ACC112 (cell line): Measurements from ENCODE around the gene SALL2.

Source experiments
- H2AFZ ChIP-seq: fragments of 200-600 bp; sonication (generic); one replicate; pipeline ENCODE4 v1.6.0; 2017; ENCODE audit warnings: antibody characterized with exemption, low read length; ENCODE audit not compliant: unreplicated experiment
- H3K27ac ChIP-seq: fragments of 200-600 bp; sonication (generic); 2 replicates; pipeline ENCODE4 v1.5.1; 2014; ENCODE audit warnings: low read depth, mild to moderate bottlenecking, antibody characterized with exemption, low read length, moderate library complexity
- H3K27me3 ChIP-seq: fragments of 200-600 bp; sonication (generic); 2 replicates; pipeline ENCODE4 v1.6.1; 2014; ENCODE audit warnings: mild to moderate bottlenecking, antibody characterized with exemption, low read length, moderate library complexity, mixed read lengths; ENCODE audit not compliant: insufficient read depth
- H3K36me3 ChIP-seq: fragments of 200-600 bp; sonication (generic); 2 replicates; pipeline ENCODE4 v1.6.1; 2016; ENCODE audit warnings: mild to moderate bottlenecking, antibody characterized with exemption, low read length, moderate library complexity, mixed read lengths; ENCODE audit not compliant: insufficient read depth
- H3K4me1 ChIP-seq: fragments of 200-600 bp; sonication (generic); one replicate; pipeline ENCODE4 v1.6.1; 2016; ENCODE audit warnings: low read length, mixed read lengths; ENCODE audit not compliant: insufficient read depth, unreplicated experiment, control insufficient read depth
- H3K4me3 ChIP-seq: fragments of 200-600 bp; sonication (generic); 2 replicates; pipeline ENCODE4 v1.5.1; 2014; ENCODE audit warnings: mild to moderate bottlenecking, low read depth, low read length
- H3K79me2 ChIP-seq: fragments of 200-600 bp; sonication (generic); one replicate; pipeline ENCODE4 v1.6.0; 2016; ENCODE audit warnings: low read length; ENCODE audit not compliant: control insufficient read depth, unreplicated experiment, insufficient read depth

The SALL2 gene

DNA sequence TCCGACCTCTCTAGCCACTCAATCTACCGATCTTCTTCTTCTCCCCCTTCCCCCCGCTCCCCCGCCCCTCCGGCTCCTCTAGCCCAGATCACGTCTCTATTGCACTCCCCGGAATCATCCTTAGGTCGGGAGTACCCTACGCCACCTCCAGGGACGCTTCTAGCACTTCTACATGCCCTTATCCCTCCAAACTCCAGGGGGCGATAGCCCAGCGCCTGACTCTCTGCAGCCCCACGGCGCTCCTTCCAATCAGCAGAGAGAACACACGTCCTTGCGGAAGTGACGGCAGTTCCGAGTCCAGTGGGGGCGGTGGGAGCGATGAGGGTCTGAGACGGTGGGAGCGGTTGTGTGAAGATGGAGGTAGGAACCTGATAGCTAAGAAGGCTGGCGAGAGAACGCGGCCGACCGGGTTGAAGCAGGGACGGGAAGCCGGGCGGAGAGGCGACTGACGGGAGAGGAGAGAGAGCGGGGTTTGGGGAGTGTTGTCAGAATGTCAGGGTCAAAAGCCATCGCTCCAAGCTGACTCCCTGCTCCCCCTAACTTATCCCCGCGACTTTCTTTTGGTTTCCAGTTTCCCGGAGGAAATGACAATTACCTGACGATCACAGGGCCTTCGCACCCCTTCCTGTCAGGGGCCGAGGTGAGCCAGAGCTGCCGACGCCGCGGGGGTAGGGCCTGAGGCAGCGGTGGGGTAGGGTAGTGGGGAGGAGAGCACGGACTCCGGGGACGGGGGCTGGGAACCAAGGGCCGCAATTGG, 49.0 kb downstream of the SALL2 start, which contains the start of the genes RAB2B and TOX4:
RAB2B (minus strand) TSS at position 35 of the 757 bp plus-strand sequence. CDS start 87 bp downstream, outside the sequence.
TOX4 (plus strand) TSS at position 271 of the 757 bp plus-strand sequence; CDS start at position 355, 84 bp downstream.
- H3K4me3 ChIP-seq: peak within 1 kb of the TSS; percentile 95
- H3K79me2 ChIP-seq: peaks cover 55% of the 10 kb centered on the region
- H3K36me3 ChIP-seq: no peaks in the 10 kb centered on the region; the same call in 1 of the 2 replicates
- H3K27ac ChIP-seq: peak within 1 kb of the TSS; percentile 60
- H2AFZ ChIP-seq: peak within 1 kb of the TSS; percentile 95
- H3K4me1 ChIP-seq: peaks cover 11% of the 10 kb centered on the region
- H3K27me3 ChIP-seq: no peaks in the 10 kb centered on the region

- H3K4me3 ChIP-seq: peak overlapping the region; percentile 95
- no peaks in the 10 kb centered on the region for H3K27me3 ChIP-seq
- H3K27ac ChIP-seq: peak overlapping the region; percentile 37; the same call in 1 of the 2 replicates
- H3K79me2 ChIP-seq: peaks cover 51% of the 10 kb centered on the region
- peak overlapping the region; percentile 79 for H2AFZ ChIP-seq
- H3K4me1 ChIP-seq: peaks cover 11% of the 10 kb centered on the region
- no peaks in the 10 kb centered on the region; the same call in 1 of the 2 replicates for H3K36me3 ChIP-seq
These were observed 49.6 kb downstream of the SALL2 start for GRCh38 chr14:21476523-21476924.

GRCh38 chr14:21475767-21476522, 50.2 kb downstream of the SALL2 start:
- Histone ChIP-seq H3K36me3 (no peaks in the 10 kb centered on the region; the same call in 1 of the 2 replicates), H3K4me1 (peaks cover 11% of the 10 kb centered on the region), H2AFZ (peak overlapping the region; percentile 79), H3K27ac (no peak overlapping the region), H3K27me3 (no peaks in the 10 kb centered on the region), H3K4me3 (peak overlapping the region; percentile 95), H3K79me2 (peaks cover 46% of the 10 kb centered on the region)
